H1 (cell line): Measurements from ENCODE around the gene TAF4. TPM values are rescaled to one million over a fixed set of nuclear protein-coding genes. Genes with fewer than 3 reads are reported as not detected.
A peak's percentile ranks its signal among the peaks of the same experiment; 100 is the strongest.

Experiments
- CTCF ChIA-PET: fragments of 300-600 bp; sonication (Branson Sonifier 250); formaldehyde crosslinking; loops from one replicate; lab custom pipeline; 2021; ENCODE audit not compliant: partially characterized antibody; lab: Charles Lee
- POLR2A ChIA-PET: fragments of 300-600 bp; sonication (Branson Sonifier 250); formaldehyde crosslinking; loops from one replicate; lab custom pipeline; 2021; ENCODE audit warnings: inconsistent platforms; ENCODE audit not compliant: partially characterized antibody; lab: Charles Lee
- DNase-seq, 2 experiments: peaks; one replicate each; pipeline versions ENCODE4 v3.0.0 to v3.0.0-alpha.2; 2010 to 2022; ENCODE audit warnings: low spot score in 2 of 2, low read depth in 1 of 2, mixed read lengths in 1 of 2
- FAIRE-seq: peaks from 2 replicates; lab custom pipeline; 2011; peaks lifted over from hg19 to GRCh38; lab: Jason Lieb, UNC
- H2AFZ ChIP-seq: 2 replicates; pipeline ENCODE4 v1.8.1; 2012; ENCODE audit warnings: low read length, inconsistent platforms
- H2AK5ac ChIP-seq: 2 replicates; pipeline ENCODE4 v1.6.1; 2013; ENCODE audit warnings: low read depth, low read length
- H2BK120ac ChIP-seq: replicated peaks from 2 replicates; pipeline ENCODE3; 2013; ENCODE audit warnings: low read depth, low read length, inconsistent platforms
- H2BK12ac ChIP-seq: 2 replicates; pipeline ENCODE4 v1.6.1; 2013; ENCODE audit warnings: low read depth, low read length
- H2BK15ac ChIP-seq: 2 replicates; pipeline ENCODE4 v1.6.1; 2013; ENCODE audit warnings: low read length
- H2BK20ac ChIP-seq: 2 replicates; pipeline ENCODE4 v1.6.1; 2013; ENCODE audit warnings: low read length
- H2BK5ac ChIP-seq: 2 replicates; pipeline ENCODE4 v1.6.1; 2013; ENCODE audit warnings: low read depth, low read length
- H3K14ac ChIP-seq: 2 replicates; pipeline ENCODE4 v1.6.1; 2013; ENCODE audit warnings: inconsistent platforms; ENCODE audit not compliant: insufficient read length
- H3K18ac ChIP-seq: 2 replicates; pipeline ENCODE4 v1.6.1; 2013; ENCODE audit warnings: low read length; ENCODE audit errors: extremely low read depth
- H3K23ac ChIP-seq: 2 replicates; pipeline ENCODE4 v1.6.1; 2013; ENCODE audit warnings: inconsistent platforms; ENCODE audit not compliant: insufficient read length
- H3K23me2 ChIP-seq: 2 replicates; pipeline ENCODE4 v1.6.1; 2013; ENCODE audit warnings: low read depth, low read length
- H3K27ac ChIP-seq: 2 replicates; pipeline ENCODE4 v1.6.1; 2011; ENCODE audit warnings: low read depth, low read length, inconsistent platforms
- H3K27me3 ChIP-seq, 4 experiments: replicated peaks in 1 of 4; 1 replicate in 1 of 4; 2 replicates in 3 of 4; pipeline versions ENCODE4 v1.6.1 to v1.8.1; 2011 to 2013; ENCODE audit warnings: low read length in 3 of 4, mild to moderate bottlenecking in 3 of 4, inconsistent platforms in 2 of 4, mixed read lengths in 2 of 4, moderate library complexity in 1 of 4; ENCODE audit not compliant: control insufficient read depth in 3 of 4, insufficient read depth in 3 of 4; ENCODE audit errors: extremely low read depth in 1 of 4
- H3K36me3 ChIP-seq, 4 experiments: 2 replicates each; pipeline versions ENCODE4 v1.6.1 to v1.8.1; 2011 to 2013; ENCODE audit warnings: mild to moderate bottlenecking in 4 of 4, low read length in 3 of 4, moderate library complexity in 2 of 4, control low read depth in 1 of 4, inconsistent platforms in 1 of 4; ENCODE audit not compliant: insufficient read depth in 4 of 4, control insufficient read depth in 2 of 4
- H3K4ac ChIP-seq: replicated peaks from 2 replicates; pipeline ENCODE3; 2013; ENCODE audit warnings: low read length, low read depth, mixed read lengths, inconsistent platforms; ENCODE audit not compliant: insufficient read length
- H3K4me1 ChIP-seq, 4 experiments: replicated peaks in 1 of 4; 1 replicate in 1 of 4; 2 replicates in 3 of 4; pipeline versions ENCODE4 v1.6.1 to v1.8.1; 2011 to 2013; ENCODE audit warnings: low read length in 3 of 4, inconsistent platforms in 2 of 4, mixed read lengths in 1 of 4; ENCODE audit not compliant: insufficient read depth in 4 of 4, control insufficient read depth in 3 of 4
- H3K4me2 ChIP-seq, 2 experiments: 2 replicates each; pipeline versions ENCODE4 v1.6.1 to v1.8.1; 2011 to 2013; ENCODE audit warnings: low read depth in 2 of 2, low read length in 2 of 2, control low read depth in 1 of 2, inconsistent platforms in 1 of 2, mild to moderate bottlenecking in 1 of 2; ENCODE audit not compliant: insufficient read depth in 1 of 2
- H3K4me3 ChIP-seq, 4 experiments: fragments of 200-600, 300-600 bp in 1 of 4; sonication (generic), shearing (Covaris generic), sonication (Bioruptor Twin) in 1 of 4; 2 replicates each; pipeline versions ENCODE4 v1.5.1 to v1.8.1; 2011 to 2016; ENCODE audit warnings: low read length in 4 of 4, low read depth in 3 of 4, control low read depth in 2 of 4, inconsistent platforms in 2 of 4, mild to moderate bottlenecking in 2 of 4, mixed read lengths in 1 of 4, moderate library complexity in 1 of 4; ENCODE audit not compliant: insufficient read depth in 2 of 4; ENCODE audit errors: extremely low read depth in 1 of 4
- H3K56ac ChIP-seq: replicated peaks from 2 replicates; pipeline ENCODE3; 2013; ENCODE audit warnings: low read depth, mild to moderate bottlenecking, mixed read lengths, low read length, inconsistent platforms; ENCODE audit not compliant: insufficient read length
- H3K79me1 ChIP-seq: 2 replicates; pipeline ENCODE4 v1.6.1; 2013; ENCODE audit warnings: low read depth, low read length, control low read depth
- H3K79me2 ChIP-seq, 2 experiments: 2 replicates each; pipeline versions ENCODE4 v1.6.1 to v1.8.1; 2012 to 2013; ENCODE audit warnings: low read length in 2 of 2, mild to moderate bottlenecking in 2 of 2, inconsistent platforms in 1 of 2; ENCODE audit not compliant: insufficient read depth in 2 of 2, control insufficient read depth in 1 of 2
- H3K9ac ChIP-seq, 4 experiments: replicated peaks in 1 of 4; 1 replicate in 1 of 4; 2 replicates in 3 of 4; pipeline versions ENCODE4 v1.6.1 to v1.8.1; 2011 to 2013; ENCODE audit warnings: low read depth in 3 of 4, low read length in 3 of 4, control low read depth in 2 of 4, mild to moderate bottlenecking in 2 of 4, moderate library complexity in 2 of 4, inconsistent platforms in 1 of 4; ENCODE audit errors: extremely low read depth in 1 of 4
- H3K9me3 ChIP-seq, 2 experiments: 2 replicates each; pipeline versions ENCODE4 v1.6.1 to v1.8.1; 2012 to 2013; ENCODE audit warnings: mild to moderate bottlenecking in 2 of 2, moderate library complexity in 2 of 2, control low read depth in 1 of 2, inconsistent platforms in 1 of 2, low read depth in 1 of 2, low read length in 1 of 2, mixed read lengths in 1 of 2; ENCODE audit not compliant: insufficient read depth in 2 of 2
- H4K20me1 ChIP-seq, 2 experiments: replicated peaks in 1 of 2; 2 replicates each; pipeline versions ENCODE3 to v1.8.1; 2011 to 2013; ENCODE audit warnings: inconsistent platforms in 2 of 2, low read length in 2 of 2, mild to moderate bottlenecking in 1 of 2; ENCODE audit not compliant: insufficient read depth in 2 of 2, control insufficient read depth in 1 of 2
- H4K5ac ChIP-seq: 2 replicates; pipeline ENCODE4 v1.6.1; 2013; ENCODE audit warnings: low read length, low read depth, mixed read lengths, inconsistent platforms; ENCODE audit not compliant: insufficient read length
- H4K8ac ChIP-seq: 2 replicates; pipeline ENCODE4 v1.8.0; 2013; ENCODE audit warnings: mild to moderate bottlenecking, moderate library complexity, low read length, inconsistent platforms; ENCODE audit not compliant: insufficient read depth; ENCODE audit errors: extremely low read depth
- H4K91ac ChIP-seq: replicated peaks from 2 replicates; pipeline ENCODE3; 2013; ENCODE audit warnings: low read length, mixed read lengths, inconsistent platforms; ENCODE audit not compliant: insufficient read length
- CEBPB ChIP-seq: IDR thresholded peaks from 2 replicates; pipeline ENCODE4 v1.6.1; 2012; ENCODE audit warnings: low read depth, low read length
- HDAC6 ChIP-seq: IDR thresholded peaks from one replicate; pipeline ENCODE4 v1.7.1; 2012; ENCODE audit warnings: low read depth, mild to moderate bottlenecking, inconsistent platforms, low read length, moderate library complexity
- POLR2AphosphoS5 ChIP-seq: IDR thresholded peaks from 2 replicates; pipeline ENCODE4 v1.6.1; 2011; ENCODE audit warnings: low read depth, low read length
- POU5F1 ChIP-seq: IDR thresholded peaks from 2 replicates; pipeline ENCODE4 v1.6.1; 2011; ENCODE audit warnings: low read depth, mild to moderate bottlenecking, low read length, moderate library complexity
- SIN3A ChIP-seq, 2 experiments: IDR thresholded peaks in 1 of 2; conservative IDR thresholded peaks in 1 of 2; 2 replicates each; pipeline ENCODE4 v1.6.1; 2011 to 2012; ENCODE audit warnings: low read length in 2 of 2, improper control_type of control experiment in 1 of 2, low read depth in 1 of 2, mild to moderate bottlenecking in 1 of 2
- TAF7 ChIP-seq: optimal IDR thresholded peaks from 2 replicates; pipeline ENCODE3; 2011; ENCODE audit warnings: low read depth, mild to moderate bottlenecking, inconsistent platforms, low read length, moderate library complexity, borderline replicate concordance
- TEAD4 ChIP-seq: IDR thresholded peaks from 2 replicates; pipeline ENCODE4 v1.6.1; 2012; ENCODE audit warnings: low read depth, low read length, inconsistent platforms, mixed read lengths
- WGBS, 2 experiments: shearing (Covaris generic) in 1 of 2; methylation state at CpG; one replicate each; pipeline versions ENCODE4 v1.1.6 to v1.1.7; 2013 to 2015; ENCODE audit warnings: low lambda C conversion rate in 2 of 2, mixed read lengths in 2 of 2, inconsistent platforms in 1 of 2, low coverage in 1 of 2, missing lambda C conversion rate in 1 of 2; ENCODE audit not compliant: insufficient replicate concordance in 2 of 2, insufficient coverage in 1 of 2, insufficient read length in 1 of 2; ENCODE audit errors: extremely low coverage in 1 of 2, missing lambda C conversion rate in 1 of 2; 5-methylcytosine and 5-hydroxymethylcytosine counted together
- polyA plus RNA-seq, 7 experiments: library from polyadenylated mRNA; depleted of rRNA in 3 of 7; stranded (reverse) in 5 of 7; unstranded in 2 of 7; fragments of >200 nt in 5 of 7; fragments of 200-250 nt in 2 of 7; gene quantifications; 1 replicate in 5 of 7; 2 replicates in 1 of 7; 4 replicates in 1 of 7; pipeline versions ENCODE4 v1.2.1 to v1.2.3, GENCODE V29; 2011 to 2013; ENCODE audit warnings: missing spikeins in 2 of 7, mixed read lengths in 2 of 7
- total RNA-seq: library from RNA; stranded (reverse); fragmentation: NEBNext Ultra II Directional; extraction: Animal tissue kit (Norgen Biotek cat#: 25700); gene quantifications from 2 replicates; pipeline ENCODE4 v1.2.1, GENCODE V29; 2021

Gene TAF4
- total and polyA plus RNA-seq, 2 of the 8 experiments (the other 6 are each of a cell fraction or from before 2014, with no cell fraction given), result 16.0 to 30.1 TPM

DNA sequence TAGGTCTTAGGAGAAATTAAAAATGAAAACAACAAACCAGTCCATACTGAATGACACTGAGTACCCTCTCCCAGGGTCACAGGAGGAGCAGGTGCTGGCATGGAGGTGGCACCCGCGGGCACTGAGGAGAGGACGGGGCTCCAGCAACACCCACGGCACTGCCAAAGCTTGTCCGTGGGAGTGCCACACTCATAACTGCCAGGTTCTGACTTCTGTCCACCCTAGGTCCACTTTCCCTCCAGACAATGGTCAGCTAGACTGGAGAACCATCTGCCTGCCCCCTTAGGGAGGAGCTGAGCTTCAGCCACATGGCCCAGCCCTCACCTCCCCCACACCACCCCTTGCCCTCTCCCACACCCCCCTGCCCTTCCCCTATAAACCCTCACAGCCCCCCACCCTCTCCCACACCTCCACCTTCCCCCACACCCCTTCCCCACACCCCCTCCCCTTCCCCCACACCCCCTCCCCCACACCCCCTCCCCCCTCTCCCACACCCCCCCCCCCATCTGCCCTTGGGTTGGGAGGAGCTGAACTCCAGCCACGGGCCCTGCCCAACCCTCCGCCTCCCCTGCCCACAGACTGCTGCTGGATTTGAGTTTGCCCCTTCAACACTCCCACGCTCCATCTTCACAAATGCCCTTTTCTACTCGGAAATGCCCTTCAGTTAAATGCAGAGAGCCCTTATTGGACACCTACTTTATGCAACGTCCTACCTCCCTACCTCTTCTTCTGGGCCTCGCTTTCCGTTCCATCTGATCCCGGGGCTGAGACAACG lies 129.6 kb downstream of the TAF4 start:
- Histone ChIP-seq H4K8ac (no peak overlapping the region), H2BK12ac (peak overlapping the region; percentile 60; the same call in 1 of the 2 replicates), H3K27me3 (no peaks in the 10 kb centered on the region), H2BK5ac (no peak overlapping the region; the same call in 1 of the 2 replicates), H3K9me3 (no peaks in the 10 kb centered on the region; a peak in 1 of 4 replicates), H3K27ac (peak overlapping the region; percentile 25; the same call in 1 of the 2 replicates), H3K56ac (no peak overlapping the region), H3K23me2 (no peaks in the 10 kb centered on the region), H3K9ac (no peak overlapping the region), H3K36me3 (no peaks in the 10 kb centered on the region; a peak in 1 of 8 replicates), H4K5ac (no peak overlapping the region), H3K4me1 (peaks cover 0 to 27% (median 10%) of the 10 kb centered on the region in 4 experiments; a peak in 5 of 7 replicates), H3K18ac (no peak overlapping the region), H4K91ac (no peak overlapping the region), H2BK20ac (no peak overlapping the region), H3K4me2 (no peak overlapping the region), H3K79me1 (no peaks in the 10 kb centered on the region), H2AFZ (no peak overlapping the region), H3K4me3 (no peak overlapping the region), H2BK120ac (no peak overlapping the region), H4K20me1 (peaks cover 0 to 3% of the 10 kb centered on the region in 2 experiments), H3K4ac (peak overlapping the region; percentile 21), H3K23ac (no peak overlapping the region), H2AK5ac (no peak overlapping the region), H3K14ac (no peak overlapping the region), H2BK15ac (no peak overlapping the region), H3K79me2 (no peaks in the 10 kb centered on the region)
- ChIA-PET POLR2A (interaction anchor here (0.8 to 1.0 kb wide), 2 partner anchors 9 to 60 kb away, joined by 3 read pairs; no protein-coding TSS in a partner anchor), CTCF (interaction anchor here (1.2 kb wide), 1 partner anchor 18 kb away, joined by 3 read pairs; no protein-coding TSS in a partner anchor)
- DNase-seq, result peak in 1 of 2 experiments; percentile 38
- no peak for TF ChIP-seq HDAC6
- TF ChIP-seq POLR2AphosphoS5, result no peak
- TF ChIP-seq POU5F1, result no peak
- no peak for TF ChIP-seq TEAD4
- TF ChIP-seq CEBPB, result no peak
- TF ChIP-seq SIN3A (conservative IDR thresholded peaks at IDR 0.05 in 1 of 2, IDR thresholded peaks at IDR 0.05 in 1 of 2; ENCODE audit: low read depth in 1 of 2, low read length in 2 of 2), result no peak
- no peak for TF ChIP-seq TAF7
- 93% methylated on average over 12 of the region's 14 CpGs; no CpG with 5 or more reads in 1 of the 2 experiments for WGBS, 2 experiments
- FAIRE-seq, result no peak
